HG02623 (cell line): Measurements from ENCODE around the gene VPS39.
"Not testable (repeated sequence)": the region's sequence is repeated elsewhere in the genome, so short reads cannot be mapped to it uniquely, and the experiment has no call there.

Experiments
- ATAC-seq: cut with Tn5 transposase; IDR thresholded peaks from one replicate; pipeline ENCODE4 v1.9.1; 2021; ENCODE audit warnings: moderate library complexity; ENCODE audit not compliant: unreplicated experiment

VPS39 gene

GRCh38 chr15:42207674-42208579 lies at the start of gene VPS39:
VPS39 (minus strand) TSS chr15:42208304; CDS start chr15:42208153, 151 bp downstream.
- peak; percentile 88 for ATAC-seq

- ATAC-seq = no peak
These were observed 45.2 kb upstream of the VPS39 start for GRCh38 chr15:42253300-42253699.

- no peak for ATAC-seq
These were observed 32.7 kb upstream of the VPS39 start for GRCh38 chr15:42240823-42241222.

GRCh38 chr15:42239528-42240182 lies 31.6 kb upstream of the VPS39 start:
- ATAC-seq = no peak

- no peak for ATAC-seq
These were observed 25.0 kb upstream of the VPS39 start for GRCh38 chr15:42233107-42233506.

GRCh38 chr15:42232606-42233005 lies 24.5 kb upstream of the VPS39 start:
- ATAC-seq = no peak

- ATAC-seq = no peak
These were observed 23.0 kb upstream of the VPS39 start for GRCh38 chr15:42231088-42231487.

GRCh38 chr15:42228981-42229380 lies 20.9 kb upstream of the VPS39 start:
- ATAC-seq = not testable (repeated sequence)

GRCh38 chr15:42228036-42228435 lies 19.9 kb upstream of the VPS39 start:
- ATAC-seq = no peak

GRCh38 chr15:42226648-42227047 lies 18.5 kb upstream of the VPS39 start:
- ATAC-seq = no peak

- ATAC-seq = no peak
These were observed 12.1 kb upstream of the VPS39 start for GRCh38 chr15:42220216-42220615.

- no peak for ATAC-seq
These were observed 11.0 kb upstream of the VPS39 start for GRCh38 chr15:42218953-42219592.

- ATAC-seq = no peak
These were observed 9.5 kb upstream of the VPS39 start for GRCh38 chr15:42217568-42217967.

- ATAC-seq = no peak
These were observed 8.1 kb upstream of the VPS39 start for GRCh38 chr15:42215913-42216829.

- no peak for ATAC-seq
These were observed 6.5 kb upstream of the VPS39 start for GRCh38 chr15:42214600-42214999.

GRCh38 chr15:42213511-42213910 lies 5.4 kb upstream of the VPS39 start:
- no peak for ATAC-seq

GRCh38 chr15:42210696-42211095 lies 2.6 kb upstream of the VPS39 start:
- ATAC-seq = no peak

GRCh38 chr15:42206406-42206805 lies 1.7 kb downstream of the VPS39 start:
- ATAC-seq = no peak

GRCh38 chr15:42203891-42204290 lies 4.2 kb downstream of the VPS39 start:
- ATAC-seq = no peak

GRCh38 chr15:42202653-42203052 lies 5.5 kb downstream of the VPS39 start:
- no peak for ATAC-seq

GRCh38 chr15:42201801-42202200 lies 6.3 kb downstream of the VPS39 start:
- no peak for ATAC-seq
